MM.1S (cell line): Measurements from ENCODE around the gene TBC1D22B.

Source experiments
- DNase-seq: peaks from one replicate; pipeline ENCODE4 v3.0.0-alpha.2; 2015
- H2AFZ ChIP-seq: fragments of 300-600 bp; sonication (generic); 2 replicates; pipeline ENCODE4 v1.6.0; 2016; ENCODE audit warnings: antibody characterized with exemption, low read length
- H3F3A ChIP-seq: fragments of 300-600 bp; sonication (generic); 2 replicates; pipeline ENCODE4 v1.6.1; 2016; ENCODE audit warnings: mild to moderate bottlenecking, antibody characterized with exemption, low read length, moderate library complexity, mixed read lengths; ENCODE audit not compliant: insufficient read depth
- H3K27ac ChIP-seq: fragments of 300-600 bp; sonication (generic); 2 replicates; pipeline ENCODE4 v1.5.1; 2016; ENCODE audit warnings: mild to moderate bottlenecking, low read length
- H3K27me3 ChIP-seq: fragments of 300-600 bp; sonication (generic); replicated peaks from 2 replicates; pipeline ENCODE4 v1.6.0; 2016; ENCODE audit warnings: low read length; ENCODE audit not compliant: insufficient read depth
- H3K36me3 ChIP-seq: fragments of 300-600 bp; sonication (generic); replicated peaks from 2 replicates; pipeline ENCODE4 v1.6.1; 2016; ENCODE audit warnings: mild to moderate bottlenecking, low read length, mixed read lengths; ENCODE audit not compliant: insufficient read depth
- H3K4me1 ChIP-seq: fragments of 300-600 bp; sonication (generic); 2 replicates; pipeline ENCODE4 v1.6.1; 2016; ENCODE audit warnings: low read length, mixed read lengths
- H3K4me2 ChIP-seq: fragments of 300-600 bp; sonication (generic); 2 replicates; pipeline ENCODE4 v1.6.0; 2016; ENCODE audit warnings: low read depth, low read length
- H3K4me3 ChIP-seq: fragments of 300-600 bp; sonication (generic); 2 replicates; pipeline ENCODE4 v1.5.1; 2016; ENCODE audit warnings: low read length, mixed read lengths
- H3K79me2 ChIP-seq: fragments of 300-600 bp; sonication (generic); 2 replicates; pipeline ENCODE4 v1.6.1; 2016; ENCODE audit warnings: mixed run types, low read length, mixed read lengths
- H3K9ac ChIP-seq: fragments of 300-600 bp; sonication (generic); 2 replicates; pipeline ENCODE4 v1.6.1; 2016; ENCODE audit warnings: low read length, mixed read lengths
- H3K9me2 ChIP-seq: fragments of 300-600 bp; sonication (generic); replicated peaks from 2 replicates; pipeline ENCODE4 v1.6.1; 2016; ENCODE audit warnings: mild to moderate bottlenecking, low read length, mixed read lengths; ENCODE audit not compliant: insufficient read depth
- H3K9me3 ChIP-seq: fragments of 300-600 bp; sonication (generic); replicated peaks from 2 replicates; pipeline ENCODE4 v1.6.1; 2016; ENCODE audit warnings: mild to moderate bottlenecking, low read length, mixed read lengths; ENCODE audit not compliant: insufficient read depth
- H4K20me1 ChIP-seq: fragments of 300-600 bp; sonication (generic); 2 replicates; pipeline ENCODE4 v1.6.1; 2016; ENCODE audit warnings: mild to moderate bottlenecking, low read length, moderate library complexity, mixed read lengths; ENCODE audit not compliant: insufficient read depth
- CTCF ChIP-seq: fragments of 300-600 bp; sonication (generic); IDR thresholded peaks from 2 replicates; pipeline ENCODE4 v1.5.1; 2016; ENCODE audit warnings: antibody characterized with exemption, low read length, mixed read lengths
- EZH2 ChIP-seq: fragments of 300-600 bp; sonication (generic); optimal IDR thresholded peaks from 2 replicates; pipeline ENCODE3; 2017; ENCODE audit warnings: low read depth, mild to moderate bottlenecking, antibody characterized with exemption, low read length, mixed read lengths
- EZH2phosphoT487 ChIP-seq: fragments of 300-600 bp; sonication (generic); IDR thresholded peaks from 2 replicates; pipeline ENCODE4 v1.6.1; 2018; ENCODE audit warnings: antibody characterized with exemption, low read length

TBC1D22B gene

GRCh38 chr6:37354526-37355384 is 97.2 kb downstream of the TBC1D22B start:
- H2AFZ ChIP-seq = peak overlapping the region; percentile 98

GRCh38 chr6:37357288-37357687 is 99.7 kb downstream of the TBC1D22B start:
- Histone ChIP-seq H3F3A (no peaks in the 10 kb centered on the region), H4K20me1 (no peaks in the 10 kb centered on the region), H3K9me2 (no peaks in the 10 kb centered on the region), H3K27ac (no peak overlapping the region), H3K4me1 (no peaks in the 10 kb centered on the region), H3K79me2 (peaks cover 55% of the 10 kb centered on the region), H3K36me3 (no peaks in the 10 kb centered on the region), H2AFZ (no peak overlapping the region), H3K4me2 (no peak overlapping the region), H3K4me3 (no peak overlapping the region), H3K27me3 (no peaks in the 10 kb centered on the region), H3K9ac (no peak overlapping the region), H3K9me3 (no peaks in the 10 kb centered on the region)
- no peak for TF ChIP-seq EZH2phosphoT487
- no peak for TF ChIP-seq CTCF
- no peak for TF ChIP-seq EZH2
- no peak for DNase-seq

More at GRCh38 chr6:37354526-37355384, 97.2 kb downstream of the TBC1D22B start:
- H3K9me3 ChIP-seq = no peaks in the 10 kb centered on the region
- peak overlapping the region; percentile 93 for H3K4me2 ChIP-seq
- no peak for TF ChIP-seq EZH2
- TF ChIP-seq CTCF = no peak
- TF ChIP-seq EZH2phosphoT487 = no peak
- H3K27me3 ChIP-seq = no peaks in the 10 kb centered on the region
- H3K79me2 ChIP-seq = peaks cover 55% of the 10 kb centered on the region
- H4K20me1 ChIP-seq = no peaks in the 10 kb centered on the region
- H3K9ac ChIP-seq = peak overlapping the region; percentile 76
- H3F3A ChIP-seq = no peaks in the 10 kb centered on the region
- no peak for DNase-seq
- H3K9me2 ChIP-seq = no peaks in the 10 kb centered on the region
- H3K4me3 ChIP-seq = peak overlapping the region; percentile 93
- H3K4me1 ChIP-seq = no peaks in the 10 kb centered on the region
- no peak overlapping the region for H3K27ac ChIP-seq
- no peaks in the 10 kb centered on the region for H3K36me3 ChIP-seq

- Histone ChIP-seq H3K9ac (no peak overlapping the region), H3K4me2 (no peak overlapping the region), H3K4me3 (no peak overlapping the region), H3K36me3 (no peaks in the 10 kb centered on the region), H3K79me2 (peaks cover 55% of the 10 kb centered on the region), H3K27me3 (no peaks in the 10 kb centered on the region), H3K27ac (no peak overlapping the region), H4K20me1 (no peaks in the 10 kb centered on the region), H3K4me1 (no peaks in the 10 kb centered on the region), H2AFZ (no peak overlapping the region), H3K9me2 (no peaks in the 10 kb centered on the region), H3K9me3 (no peaks in the 10 kb centered on the region), H3F3A (no peaks in the 10 kb centered on the region)
- DNase-seq = no peak
- TF ChIP-seq CTCF (no peak), EZH2 (no peak), EZH2phosphoT487 (no peak)
These were observed 100.3 kb downstream of the TBC1D22B start for GRCh38 chr6:37357860-37358259.
